Kidney glomerular epithelial cell (primary cell): ENCODE results near the gene PAIP2B.

Experiments
- DNase-seq: peaks from one replicate; lab custom pipeline; 2025; lab: John Stamatoyannopoulos, UW

PAIP2B gene

DNA sequence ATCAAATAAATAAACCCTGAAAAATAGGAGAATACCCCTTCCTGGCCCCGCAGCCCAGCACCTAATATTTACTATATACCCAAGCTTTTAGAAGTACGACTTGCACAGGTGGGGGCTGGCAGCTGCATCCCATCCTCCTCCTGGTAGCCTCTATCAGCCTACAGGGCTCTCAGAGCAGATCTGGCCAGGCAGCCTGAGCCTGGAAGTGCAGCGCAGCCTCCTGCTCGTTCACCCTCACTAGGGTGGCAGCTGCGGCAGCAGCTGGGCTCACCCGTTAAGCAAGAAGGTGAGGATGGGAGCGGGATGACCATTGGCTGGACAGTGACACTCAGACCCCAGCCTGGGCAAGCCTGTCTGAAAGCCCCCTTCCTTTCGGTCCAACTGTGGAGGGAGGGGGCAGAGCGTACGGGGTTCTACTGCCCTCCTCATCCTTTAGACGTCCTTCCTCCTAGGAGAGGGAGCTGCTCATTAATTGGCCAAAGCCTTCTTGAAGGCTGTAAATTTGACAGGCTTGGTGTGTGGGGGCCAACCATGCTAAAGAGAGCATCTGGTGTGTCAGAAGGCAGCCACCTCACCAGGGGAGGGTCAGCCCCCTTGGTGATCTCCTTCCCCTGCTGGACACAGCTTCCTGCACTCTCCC is 73.2 kb downstream of the PAIP2B start:
- DNase-seq = no peak

DNA sequence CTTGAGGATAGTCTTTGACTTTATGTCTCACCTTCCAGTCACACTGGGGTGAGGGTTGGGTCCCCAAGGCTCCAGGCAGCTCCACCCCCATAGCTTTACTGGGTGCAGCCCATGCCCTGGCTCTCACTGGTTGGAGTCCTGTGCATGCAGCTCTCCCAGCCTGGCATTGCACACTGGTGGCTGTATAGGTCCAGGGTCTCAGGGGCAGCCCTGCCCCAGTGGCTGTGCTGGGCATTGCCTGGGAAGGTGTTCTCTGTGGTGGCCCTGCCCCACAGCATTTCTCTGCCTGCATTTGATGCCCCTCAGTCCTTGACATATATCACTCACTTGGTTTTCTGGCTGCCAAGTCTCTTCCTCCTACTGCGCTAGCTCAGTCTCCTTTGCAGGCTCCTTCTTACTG is 75.3 kb downstream of the PAIP2B start:
- no peak for DNase-seq

DNA sequence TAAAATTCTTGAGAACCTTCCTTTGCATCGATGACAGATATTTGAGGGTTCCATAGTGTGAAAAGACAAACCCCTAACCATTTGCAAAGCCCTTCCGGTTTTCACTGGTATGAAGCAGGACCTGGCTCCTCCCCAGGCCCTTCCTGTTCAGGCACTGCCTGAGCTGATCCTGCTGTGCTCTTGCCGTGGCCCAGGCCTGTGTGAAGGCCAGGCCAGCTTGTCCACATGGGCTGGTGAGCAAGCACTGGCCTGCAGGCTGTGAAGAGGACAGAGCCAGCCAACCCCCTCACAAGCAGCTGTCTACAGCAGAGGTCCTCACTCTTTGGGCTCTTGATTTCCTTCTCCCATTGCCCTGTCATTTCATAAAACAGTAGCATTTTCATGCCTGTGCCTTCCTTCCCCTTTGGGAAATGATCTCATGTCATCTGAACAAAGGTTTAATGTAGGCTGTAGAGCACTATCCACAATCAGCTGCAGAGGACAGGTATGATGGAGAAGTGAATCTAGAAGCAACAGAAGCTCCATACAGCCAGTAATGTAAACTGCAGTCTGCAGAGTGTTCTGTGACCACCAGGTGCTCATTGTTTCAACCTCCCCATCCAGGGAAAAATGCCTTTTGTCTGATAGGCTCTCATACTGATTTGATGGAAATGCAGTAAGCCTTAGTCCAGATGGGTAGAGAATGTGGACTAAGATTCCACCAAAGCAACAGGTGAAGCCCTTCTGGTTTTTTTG is 76.7 kb downstream of the PAIP2B start:
- DNase-seq = no peak

DNA sequence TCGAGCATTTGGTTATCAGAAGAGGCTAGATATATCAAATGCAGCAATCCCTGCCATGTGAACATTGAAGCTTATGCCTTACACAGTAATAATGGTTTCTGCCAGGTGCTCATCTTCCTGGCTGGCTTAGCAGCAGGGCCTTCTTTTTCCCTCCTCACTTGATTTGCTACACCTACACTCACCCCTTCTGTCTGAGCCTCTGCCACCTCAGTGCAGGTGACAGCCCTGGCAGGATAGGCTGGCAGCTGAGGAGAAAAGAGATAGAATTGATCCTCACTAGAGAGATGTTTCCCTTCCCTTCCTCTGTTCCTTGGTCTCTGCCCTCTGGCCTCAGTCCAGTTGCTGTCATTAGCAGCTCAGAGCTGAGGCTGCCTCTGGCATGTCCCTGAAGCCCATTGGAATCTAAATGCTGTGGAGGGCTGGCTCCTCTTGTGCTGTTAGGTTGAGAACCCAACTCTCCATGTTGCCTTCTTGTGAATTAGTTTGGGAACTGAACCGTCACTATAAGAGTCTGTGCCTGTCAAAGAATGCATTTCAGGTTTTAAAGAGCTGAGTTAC is 78.3 kb downstream of the PAIP2B start:
- no peak for DNase-seq

DNA sequence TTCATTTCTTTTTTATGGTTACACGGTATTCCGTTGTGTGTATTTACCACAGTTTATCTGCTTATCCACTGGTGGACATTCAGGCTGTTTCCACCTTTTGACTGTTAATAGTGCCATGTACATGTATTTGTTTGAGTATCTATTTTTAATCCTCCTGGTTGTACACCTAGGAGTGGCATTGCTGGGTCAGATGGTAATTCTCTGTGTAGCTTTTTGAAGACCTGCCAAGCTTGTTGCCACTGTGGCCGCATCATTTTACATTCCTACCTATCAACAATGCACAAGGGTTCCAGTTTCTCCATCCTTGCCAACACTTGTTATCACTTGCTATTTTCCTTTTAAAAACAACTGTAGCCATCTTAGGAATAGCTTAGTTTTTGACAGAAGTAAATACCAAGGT is 83.1 kb downstream of the PAIP2B start:
- DNase-seq = no peak

DNA sequence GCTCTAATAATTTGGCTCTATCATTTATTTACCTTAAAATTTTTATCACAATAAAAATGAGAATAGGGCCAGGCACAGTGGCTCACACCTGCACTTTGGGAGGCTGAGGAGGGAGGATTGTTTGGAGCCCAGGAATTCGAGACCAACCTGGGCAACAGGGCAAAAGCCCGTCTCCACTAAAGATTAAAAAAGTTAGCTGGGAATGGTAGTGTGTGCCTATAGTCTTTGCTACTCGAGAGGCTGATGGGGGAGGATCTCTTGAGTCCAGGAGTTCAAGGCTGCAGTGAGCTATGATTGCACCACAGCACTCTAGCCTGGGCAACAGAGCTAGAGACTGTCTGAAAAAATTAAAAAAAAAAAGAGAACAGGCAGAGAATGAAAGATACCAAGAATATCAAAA is 90.7 kb downstream of the PAIP2B start:
- DNase-seq = no peak

DNA sequence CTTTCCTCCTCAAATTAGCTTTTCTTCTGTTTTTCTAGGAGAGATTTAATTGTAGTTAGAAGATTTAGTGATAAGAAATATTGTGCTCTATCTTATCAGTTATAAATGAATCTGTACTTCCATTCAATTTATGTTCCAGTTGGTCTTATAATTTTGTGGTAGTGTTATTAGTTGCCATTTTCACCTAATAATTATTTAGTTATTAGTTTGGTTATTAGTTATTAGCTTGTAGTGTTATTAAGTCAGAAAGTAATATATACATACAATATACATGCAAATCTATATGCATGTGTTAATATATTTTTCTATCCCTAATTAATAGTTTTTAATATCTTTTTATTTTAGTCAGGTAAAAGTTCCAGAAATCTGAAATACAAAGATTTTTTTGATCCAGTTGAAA is 93.3 kb downstream of the PAIP2B start:
- DNase-seq = no peak
